NOMO-1 (cell line): ENCODE results near the gene GPATCH2.
"Not testable (repeated sequence)": the region's sequence is repeated elsewhere in the genome, so short reads cannot be mapped to it uniquely, and the experiment has no call there.

Source experiments
- DNase-seq, 2 experiments: peaks; one replicate each; lab custom pipeline; 2025; ENCODE audit not compliant: unreplicated experiment in 2 of 2; lab: John Stamatoyannopoulos, UW

The GPATCH2 gene

GRCh38 chr1:217379804-217380203 is 251.1 kb downstream of the GPATCH2 start:
- not testable (repeated sequence) for DNase-seq

GRCh38 chr1:217379336-217379735 is 251.6 kb downstream of the GPATCH2 start:
- no peak for DNase-seq
